Embryonic facial prominence (tissue), 1 donor: Measurements from ENCODE around the gene PMF1.
"Not testable (repeated sequence)": the region's sequence is repeated elsewhere in the genome, so short reads cannot be mapped to it uniquely, and the experiment has no call there.

Source experiments
- DNase-seq: peaks from one replicate; pipeline ENCODE4 v3.0.0-alpha.2; 2016; ENCODE audit errors: extremely low spot score

The PMF1 gene

DNA sequence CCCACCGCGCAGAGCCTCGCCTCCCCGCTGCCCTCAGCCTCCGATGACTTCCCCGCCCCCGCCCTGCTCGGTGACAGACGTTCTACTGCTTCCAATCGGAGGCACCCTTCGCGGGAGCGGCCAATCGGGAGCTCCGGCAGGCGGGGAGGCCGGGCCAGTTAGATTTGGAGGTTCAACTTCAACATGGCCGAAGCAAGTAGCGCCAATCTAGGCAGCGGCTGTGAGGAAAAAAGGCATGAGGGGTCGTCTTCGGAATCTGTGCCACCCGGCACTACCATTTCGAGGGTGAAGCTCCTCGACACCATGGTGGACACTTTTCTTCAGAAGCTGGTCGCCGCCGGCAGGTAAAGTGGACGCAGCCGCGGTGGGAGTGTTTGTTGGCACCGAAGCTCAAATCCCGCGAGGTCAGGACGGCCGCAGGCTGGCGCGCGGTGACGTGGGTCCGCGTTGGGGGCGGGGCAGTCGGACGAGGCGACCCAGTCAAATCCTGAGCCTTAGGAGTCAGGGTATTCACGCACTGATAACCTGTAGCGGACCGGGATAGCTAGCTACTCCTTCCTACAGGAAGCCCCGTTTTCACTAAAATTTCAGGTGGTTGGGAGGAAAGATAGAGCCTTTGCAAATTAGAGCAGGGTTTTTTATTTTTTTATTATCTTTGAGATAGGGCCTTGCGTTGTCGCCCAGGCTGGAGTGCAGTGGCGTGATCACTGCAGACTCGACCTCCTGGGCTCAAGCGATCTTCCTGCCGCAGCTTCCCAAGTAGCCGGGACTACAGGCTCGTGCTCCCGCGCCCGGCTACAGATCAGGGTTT lies at the start of gene PMF1:
TSS of gene PMF1 (plus strand) at position 175 of the 811 bp plus-strand sequence. CDS start at position 184, 9 bp downstream.
- DNase-seq, result peak; percentile 94

- no peak for DNase-seq
These were observed 49.1 kb upstream of the PMF1 start for GRCh38 chr1:156163712-156164111.

- DNase-seq, result no peak
These were observed 48.5 kb upstream of the PMF1 start for GRCh38 chr1:156164125-156164831.

DNA sequence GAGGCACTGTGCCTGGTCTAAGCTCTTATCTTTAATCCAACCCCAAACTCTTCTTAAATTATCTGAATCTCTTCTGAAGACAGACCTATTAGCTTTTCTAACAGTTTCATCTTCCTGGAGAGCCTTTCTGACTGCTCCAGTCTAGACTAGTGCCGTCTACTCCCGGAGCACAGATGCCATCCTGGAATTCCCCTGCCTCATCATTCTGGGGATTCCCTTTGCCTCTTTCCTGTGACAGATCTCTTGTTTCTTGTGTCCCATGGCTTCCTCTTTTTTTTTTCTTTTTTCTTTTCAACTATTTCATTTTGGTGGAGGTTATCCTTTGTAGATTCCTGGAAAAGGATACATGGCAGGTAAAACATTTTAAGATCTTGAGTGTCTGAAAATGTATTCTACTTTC lies 47.7 kb upstream of the PMF1 start:
- DNase-seq, result no peak

DNA sequence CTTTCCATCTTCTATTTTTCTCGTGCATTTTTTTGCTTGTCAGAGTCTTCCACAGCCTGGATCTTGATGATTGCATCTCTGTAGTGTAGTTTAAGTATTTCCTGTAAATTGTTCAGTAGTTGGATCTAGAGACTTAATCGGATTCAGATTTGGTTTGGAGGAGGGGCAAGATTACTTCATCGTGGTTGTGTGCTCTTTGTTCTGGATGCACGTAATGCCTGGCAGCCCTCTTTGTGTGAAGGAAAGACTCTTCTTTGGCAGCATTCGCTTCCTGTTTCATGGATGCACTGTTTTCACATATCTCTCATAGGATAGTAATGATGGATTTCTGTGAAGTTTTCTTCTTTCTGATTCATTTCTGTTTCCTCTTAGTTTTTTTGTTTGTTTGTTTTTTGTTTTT lies 45.3 kb upstream of the PMF1 start:
- no peak for DNase-seq

- no peak for DNase-seq
These were observed 39.9 kb upstream of the PMF1 start for GRCh38 chr1:156172696-156173470.

DNA sequence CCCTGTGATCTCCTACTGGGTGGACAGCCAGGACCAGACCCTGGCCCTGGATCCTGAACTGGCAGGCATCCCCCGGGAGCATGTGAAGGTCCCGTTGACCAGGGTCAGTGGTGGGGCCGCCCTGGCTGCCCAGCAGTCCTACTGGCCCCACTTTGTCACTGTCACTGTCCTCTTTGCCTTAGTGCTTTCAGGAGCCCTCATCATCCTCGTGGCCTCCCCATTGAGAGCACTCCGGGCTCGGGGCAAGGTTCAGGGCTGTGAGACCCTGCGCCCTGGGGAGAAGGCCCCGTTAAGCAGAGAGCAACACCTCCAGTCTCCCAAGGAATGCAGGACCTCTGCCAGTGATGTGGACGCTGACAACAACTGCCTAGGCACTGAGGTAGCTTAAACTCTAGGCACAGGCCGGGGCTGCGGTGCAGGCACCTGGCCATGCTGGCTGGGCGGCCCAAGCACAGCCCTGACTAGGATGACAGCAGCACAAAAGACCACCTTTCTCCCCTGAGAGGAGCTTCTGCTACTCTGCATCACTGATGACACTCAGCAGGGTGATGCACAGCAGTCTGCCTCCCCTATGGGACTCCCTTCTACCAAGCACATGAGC lies 36.1 kb upstream of the PMF1 start:
- DNase-seq, result no peak

DNA sequence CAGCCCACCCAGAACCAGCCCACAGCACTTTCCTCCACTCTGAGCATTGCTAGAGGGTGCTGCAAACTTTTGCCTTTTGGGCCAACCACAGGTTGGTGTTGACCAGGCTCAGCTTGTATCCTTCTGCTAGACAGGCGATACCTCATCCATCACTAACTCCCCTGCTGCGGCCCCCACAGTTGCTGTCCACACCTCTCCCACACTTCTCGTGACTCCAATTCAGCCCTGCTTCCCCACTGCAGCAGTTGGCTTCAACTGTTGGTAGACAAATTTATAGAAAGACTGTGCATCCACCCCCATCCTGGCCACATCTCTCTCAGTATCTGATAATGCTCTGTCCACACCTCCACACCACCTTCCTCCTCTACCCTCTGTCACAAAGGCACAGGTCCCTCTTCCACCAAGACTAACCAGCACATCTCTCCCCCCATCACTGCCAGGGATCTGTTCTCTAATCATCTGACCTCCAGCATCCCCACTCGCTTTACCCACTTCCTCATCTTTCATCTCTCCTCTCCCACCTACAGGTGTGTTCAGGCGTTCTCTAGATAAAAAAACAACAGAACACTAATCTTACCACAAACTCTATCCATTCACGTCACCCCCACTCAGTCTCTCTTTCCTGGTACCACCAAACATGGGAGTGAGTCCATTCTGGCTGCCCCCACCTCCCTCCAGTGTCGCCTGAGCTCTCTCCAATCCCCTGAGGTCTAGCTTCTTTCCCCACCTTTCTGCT lies 34.7 kb upstream of the PMF1 start:
- DNase-seq, result no peak

DNA sequence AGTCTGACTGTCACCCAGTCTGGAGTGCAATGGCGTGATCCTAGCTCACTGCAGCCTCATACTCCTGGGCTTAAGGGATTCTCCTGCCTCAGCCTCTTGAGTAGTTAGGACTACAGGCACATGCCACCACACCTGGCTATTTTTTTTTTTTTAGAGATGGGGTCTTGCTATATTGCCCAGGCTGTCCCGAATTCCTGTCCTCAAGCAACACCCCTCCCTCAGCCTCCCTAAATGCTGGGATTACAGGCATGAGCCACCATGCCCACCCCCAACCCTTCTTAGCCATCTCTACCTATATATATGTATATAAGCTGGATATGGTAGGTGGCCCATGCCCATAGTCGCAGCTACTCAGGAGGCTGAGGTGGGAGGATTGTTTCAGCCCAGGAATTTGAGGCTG lies 32.3 kb upstream of the PMF1 start:
- DNase-seq, result no peak

- not testable (repeated sequence) for DNase-seq
These were observed 31.3 kb upstream of the PMF1 start for GRCh38 chr1:156181391-156181924.

DNA sequence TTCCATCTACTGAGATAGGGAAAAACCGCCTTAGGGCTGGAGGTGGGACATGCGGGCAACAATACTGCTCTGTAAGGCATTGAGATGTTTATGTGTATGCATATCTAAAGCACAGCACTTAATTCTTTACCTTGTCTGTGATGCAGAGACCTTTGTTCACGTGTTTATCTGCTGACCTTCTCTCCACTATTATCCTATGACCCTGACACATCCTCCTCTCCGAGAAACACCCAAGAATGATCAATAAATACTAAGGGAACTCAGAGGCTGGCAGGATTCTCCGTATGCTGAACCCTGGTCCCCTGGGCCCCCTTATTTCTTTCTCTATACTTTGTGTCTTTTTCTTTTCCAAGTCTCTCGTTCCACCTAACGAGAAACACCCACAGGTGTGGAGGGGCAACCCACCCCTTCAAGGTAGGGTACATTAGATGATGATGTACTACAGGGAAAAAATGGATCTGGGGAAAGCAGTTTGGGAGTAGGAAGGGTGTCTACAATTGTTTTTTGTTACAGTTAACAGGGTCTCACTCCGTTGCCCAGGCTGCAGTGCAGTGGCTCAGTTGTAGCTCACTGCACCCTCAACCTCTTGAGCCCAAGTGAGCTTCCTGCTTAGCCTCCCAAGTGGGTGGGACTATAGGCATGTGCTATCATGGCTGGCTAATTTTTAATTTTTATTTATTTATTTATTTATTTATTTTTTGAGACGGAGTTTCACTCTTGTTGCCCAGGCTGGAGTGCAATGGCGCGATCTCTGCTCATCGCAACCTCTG lies 30.6 kb upstream of the PMF1 start:
- DNase-seq, result not testable (repeated sequence)

- DNase-seq, result not testable (repeated sequence)
These were observed 26.2 kb upstream of the PMF1 start for GRCh38 chr1:156186347-156187177.

DNA sequence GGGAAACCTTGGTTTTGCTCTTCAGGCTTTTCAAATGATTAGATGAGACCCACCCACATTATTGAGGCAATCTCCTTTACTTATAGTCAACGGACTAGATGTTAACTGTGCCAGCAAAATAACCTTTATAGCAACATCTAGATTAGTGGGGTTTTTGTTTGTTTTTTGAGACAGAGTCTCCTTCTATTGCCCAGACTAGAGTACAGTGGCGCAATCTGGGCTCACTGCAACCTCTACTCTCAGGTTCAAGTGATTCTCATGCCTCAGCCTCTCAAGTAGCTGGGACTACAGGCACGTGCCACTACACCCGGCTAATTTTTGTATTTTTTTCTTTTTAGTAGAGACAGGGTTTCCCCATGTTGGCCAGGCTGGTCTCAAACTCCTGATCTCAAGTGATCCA lies 22.5 kb upstream of the PMF1 start:
- DNase-seq, result not testable (repeated sequence)

- DNase-seq, result no peak
These were observed 21.4 kb upstream of the PMF1 start for GRCh38 chr1:156191292-156191964.

DNA sequence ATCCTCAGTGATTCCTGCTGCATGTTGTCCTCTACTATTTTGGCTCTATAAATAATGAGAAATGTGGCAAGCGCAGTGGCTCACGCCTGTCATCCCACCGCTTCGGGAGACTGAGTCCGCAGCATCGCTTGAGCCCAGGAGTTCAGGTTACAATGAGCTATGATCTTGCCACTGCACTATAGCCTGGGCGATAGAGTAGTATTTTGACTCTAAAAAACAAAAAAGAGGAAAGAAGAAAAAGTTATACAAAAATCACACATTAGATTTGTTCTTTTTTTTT lies 19.7 kb upstream of the PMF1 start:
- DNase-seq, result no peak

DNA sequence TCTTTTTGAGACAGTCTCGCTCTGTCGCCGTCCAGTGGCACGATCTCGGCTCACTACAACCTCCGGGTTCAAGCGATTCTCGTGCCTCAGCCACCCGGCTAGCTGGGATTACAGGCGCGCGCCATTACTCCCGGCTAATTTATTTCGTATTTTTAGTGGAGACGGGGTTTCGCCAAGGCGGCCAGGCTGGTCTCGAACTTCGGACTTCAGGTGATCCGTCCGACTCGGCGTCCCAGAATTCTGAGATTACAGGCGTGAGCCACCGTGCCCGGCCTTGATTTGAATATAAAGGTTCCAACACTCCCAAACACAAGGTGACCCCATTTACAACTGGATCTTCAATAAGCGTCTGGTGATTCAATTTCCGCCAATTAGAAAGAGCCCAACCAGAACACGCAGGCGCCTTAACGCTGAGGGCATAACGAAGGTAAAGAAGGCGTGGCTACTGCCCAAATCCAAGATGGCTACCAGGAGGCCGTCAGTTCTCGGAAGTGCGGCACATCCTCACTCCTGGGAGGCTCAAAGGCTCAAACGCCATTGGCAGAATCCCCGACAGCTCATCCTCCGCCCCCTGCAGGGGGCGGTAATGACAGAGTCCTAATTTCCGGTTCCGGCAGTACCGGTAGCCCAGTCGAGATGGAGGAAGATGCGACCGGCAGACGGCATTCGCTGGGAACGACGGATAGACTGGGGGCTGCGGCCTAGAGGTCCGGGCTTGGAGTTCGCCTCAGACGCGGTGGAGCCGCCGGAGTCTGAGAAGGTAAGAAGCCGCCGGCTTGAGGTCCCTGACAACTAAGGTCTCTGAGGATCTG lies 19.1 kb upstream of the PMF1 start, which contains the start of gene SLC25A44:
TSS of gene SLC25A44 (plus strand) at position 617 of the 812 bp plus-strand sequence. CDS start 5,744 bp downstream, outside the sequence.
- DNase-seq, result peak; percentile 96

DNA sequence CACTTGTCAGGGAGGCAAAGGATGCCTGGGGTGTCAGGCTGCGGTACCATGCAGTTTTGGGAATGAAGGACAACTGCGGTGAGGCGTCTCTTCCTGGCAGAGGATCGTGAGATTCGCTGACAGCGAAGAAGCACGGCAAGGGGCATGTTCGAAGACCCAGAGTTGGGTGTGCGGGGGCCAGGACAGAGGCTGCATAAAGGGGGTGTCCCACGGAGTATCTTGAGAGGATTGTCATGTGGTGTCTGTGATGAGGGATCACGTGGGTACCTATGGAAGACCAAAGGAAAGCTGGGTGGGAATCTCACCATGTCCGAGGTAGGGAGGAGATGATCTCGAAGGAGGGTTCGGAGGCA lies 18.5 kb upstream of the PMF1 start:
- DNase-seq, result no peak

GRCh38 chr1:156195853-156196252 lies 17.0 kb upstream of the PMF1 start:
- DNase-seq, result no peak
